Mesodermal cell (in vitro differentiated cells): ENCODE results near the gene RPL18A.

ENCODE experiments used
- H3K27ac ChIP-seq: 2 replicates; pipeline ENCODE4 v1.7.0; 2013; ENCODE audit warnings: mild to moderate bottlenecking, low read depth, low read length, moderate library complexity; ENCODE audit not compliant: severe bottlenecking
- H3K36me3 ChIP-seq: 2 replicates; pipeline ENCODE4 v1.7.1; 2013; ENCODE audit warnings: mild to moderate bottlenecking, low read length, moderate library complexity; ENCODE audit not compliant: control insufficient read depth, insufficient read depth
- H3K4me1 ChIP-seq: one replicate; pipeline ENCODE4 v1.7.1; 2013; ENCODE audit warnings: mild to moderate bottlenecking, low read length; ENCODE audit not compliant: insufficient read depth, control insufficient read depth, poor library complexity, severe bottlenecking
- H3K4me3 ChIP-seq: 2 replicates; pipeline ENCODE4 v1.7.0; 2013; ENCODE audit warnings: low read length, control low read depth, mild to moderate bottlenecking; ENCODE audit not compliant: insufficient read depth, poor library complexity, severe bottlenecking; ENCODE audit errors: extremely low read depth
- H3K9me3 ChIP-seq: 2 replicates; pipeline ENCODE4 v1.7.1; 2013; ENCODE audit warnings: mild to moderate bottlenecking, low read length, moderate library complexity; ENCODE audit not compliant: control insufficient read depth
- WGBS, 2 experiments: methylation state at CpG; one replicate each; pipeline ENCODE4 v1.1.5; 2013; ENCODE audit warnings: missing lambda C conversion rate in 2 of 2; ENCODE audit not compliant: insufficient coverage in 2 of 2; 5-methylcytosine and 5-hydroxymethylcytosine counted together

RPL18A gene

GRCh38 chr19:17841810-17842662, 17.7 kb upstream of the RPL18A start:
- Histone ChIP-seq H3K36me3 (no peaks in the 10 kb centered on the region), H3K9me3 (no peaks in the 10 kb centered on the region), H3K27ac (peak overlapping the region; percentile 3), H3K4me3 (peak overlapping the region; percentile 38), H3K4me1 (no peaks in the 10 kb centered on the region)
- WGBS, 2 experiments = 12 to 15% methylated on average over 30 to 47 of the region's 56 CpGs

- WGBS, 2 experiments = 75 to 86% methylated on average over 14 to 19 of the region's 20 CpGs
- H3K36me3 ChIP-seq = no peaks in the 10 kb centered on the region
- H3K27ac ChIP-seq = peak overlapping the region; percentile 3
- H3K4me3 ChIP-seq = peak overlapping the region; percentile 38
- H3K9me3 ChIP-seq = no peaks in the 10 kb centered on the region
- H3K4me1 ChIP-seq = no peaks in the 10 kb centered on the region
Measured at GRCh38 chr19:17842663-17843291, 16.9 kb upstream of the RPL18A start.

- H3K36me3 ChIP-seq = no peaks in the 10 kb centered on the region
- H3K27ac ChIP-seq = no peak overlapping the region
- H3K4me3 ChIP-seq = no peak overlapping the region
- WGBS, 2 experiments = 92 to 98% methylated on average over 7 to 8 of the region's 9 CpGs
- no peaks in the 10 kb centered on the region for H3K9me3 ChIP-seq
- no peaks in the 10 kb centered on the region for H3K4me1 ChIP-seq
Measured at GRCh38 chr19:17843292-17843827, 16.4 kb upstream of the RPL18A start.

- H3K9me3 ChIP-seq = no peaks in the 10 kb centered on the region
- H3K4me3 ChIP-seq = no peak overlapping the region
- no peak overlapping the region for H3K27ac ChIP-seq
- H3K4me1 ChIP-seq = no peaks in the 10 kb centered on the region
- no peaks in the 10 kb centered on the region for H3K36me3 ChIP-seq
- WGBS, 2 experiments = 82 to 84% methylated on average over 13 to 14 of the region's 14 CpGs
Measured at GRCh38 chr19:17843908-17844490, 15.7 kb upstream of the RPL18A start.

- Histone ChIP-seq H3K9me3 (no peaks in the 10 kb centered on the region), H3K4me1 (no peaks in the 10 kb centered on the region), H3K27ac (no peak overlapping the region), H3K4me3 (no peak overlapping the region), H3K36me3 (no peaks in the 10 kb centered on the region)
- 93 to 96% methylated on average over 8 of the region's 8 CpGs for WGBS, 2 experiments
Measured at GRCh38 chr19:17846146-17846545, 13.6 kb upstream of the RPL18A start.

GRCh38 chr19:17847538-17848366, 12.0 kb upstream of the RPL18A start, which contains the start of gene JAK3:
JAK3 (minus strand) TSS chr19:17847982; CDS start chr19:17844417, 3,565 bp downstream.
- 23 to 35% methylated on average over 26 to 29 of the region's 40 CpGs for WGBS, 2 experiments
- H3K27ac ChIP-seq = peak within 1 kb of the TSS; percentile 77
- H3K4me1 ChIP-seq = no peaks in the 10 kb centered on the region
- no peaks in the 10 kb centered on the region for H3K36me3 ChIP-seq
- no peaks in the 10 kb centered on the region for H3K9me3 ChIP-seq
- H3K4me3 ChIP-seq = peak within 1 kb of the TSS; percentile 29

- no peak overlapping the region for H3K27ac ChIP-seq
- H3K4me1 ChIP-seq = no peaks in the 10 kb centered on the region
- no peak overlapping the region for H3K4me3 ChIP-seq
- no peaks in the 10 kb centered on the region for H3K9me3 ChIP-seq
- no peaks in the 10 kb centered on the region for H3K36me3 ChIP-seq
- 91 to 92% methylated on average over 12 to 13 of the region's 14 CpGs for WGBS, 2 experiments
Measured at GRCh38 chr19:17848595-17849292, 11.0 kb upstream of the RPL18A start.

- H3K9me3 ChIP-seq = no peaks in the 10 kb centered on the region
- 80 to 84% methylated on average over 2 to 6 of the region's 6 CpGs for WGBS, 2 experiments
- H3K4me3 ChIP-seq = no peak overlapping the region
- no peaks in the 10 kb centered on the region for H3K4me1 ChIP-seq
- H3K36me3 ChIP-seq = no peaks in the 10 kb centered on the region
- H3K27ac ChIP-seq = no peak overlapping the region
Measured at GRCh38 chr19:17854061-17854460, 5.6 kb upstream of the RPL18A start.

GRCh38 chr19:17855280-17856152, 4.2 kb upstream of the RPL18A start:
- no peak overlapping the region for H3K27ac ChIP-seq
- no peak overlapping the region for H3K4me3 ChIP-seq
- 19 to 22% methylated on average over 25 to 28 of the region's 29 CpGs for WGBS, 2 experiments
- peaks cover 3% of the 10 kb centered on the region for H3K36me3 ChIP-seq
- H3K9me3 ChIP-seq = no peaks in the 10 kb centered on the region
- no peaks in the 10 kb centered on the region for H3K4me1 ChIP-seq
